ENCODE data around the gene ADRB2.
A peak's percentile ranks its signal among the peaks of the same experiment; 100 is the strongest.

The ADRB2 gene

DNA sequence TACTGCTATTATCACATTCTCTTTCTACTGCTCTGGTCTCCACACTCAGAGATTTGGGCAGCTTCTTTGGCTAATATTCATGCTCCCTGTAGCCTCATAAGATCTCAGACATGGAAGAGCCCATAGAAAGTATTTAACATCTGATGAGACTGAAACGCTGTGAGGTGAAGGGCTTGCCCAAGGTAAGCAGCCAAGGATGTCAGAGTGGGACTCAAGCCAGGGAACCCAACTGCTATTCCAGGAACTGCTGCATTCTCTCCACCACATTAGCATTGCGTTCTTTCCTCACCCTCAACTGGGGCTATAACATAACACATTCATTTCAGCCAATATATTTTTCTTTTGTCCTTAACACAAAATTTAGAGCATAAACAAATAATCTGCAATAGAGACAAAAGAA lies 3.8 kb downstream of the ADRB2 start:
- Mint-ChIP-seq H3K4me3 (no peak overlapping the region), H3K27me3 (no peaks in the 10 kb centered on the region), H3K27ac (no peak overlapping the region), H3K9me3 (no peaks in the 10 kb centered on the region), H3K36me3 (no peaks in the 10 kb centered on the region), H3K4me1 (peaks cover 68 to 92% of the 10 kb centered on the region in 2 donors)
- no peak for ATAC-seq (replicated peaks)
- no peak for DNase-seq

DNA sequence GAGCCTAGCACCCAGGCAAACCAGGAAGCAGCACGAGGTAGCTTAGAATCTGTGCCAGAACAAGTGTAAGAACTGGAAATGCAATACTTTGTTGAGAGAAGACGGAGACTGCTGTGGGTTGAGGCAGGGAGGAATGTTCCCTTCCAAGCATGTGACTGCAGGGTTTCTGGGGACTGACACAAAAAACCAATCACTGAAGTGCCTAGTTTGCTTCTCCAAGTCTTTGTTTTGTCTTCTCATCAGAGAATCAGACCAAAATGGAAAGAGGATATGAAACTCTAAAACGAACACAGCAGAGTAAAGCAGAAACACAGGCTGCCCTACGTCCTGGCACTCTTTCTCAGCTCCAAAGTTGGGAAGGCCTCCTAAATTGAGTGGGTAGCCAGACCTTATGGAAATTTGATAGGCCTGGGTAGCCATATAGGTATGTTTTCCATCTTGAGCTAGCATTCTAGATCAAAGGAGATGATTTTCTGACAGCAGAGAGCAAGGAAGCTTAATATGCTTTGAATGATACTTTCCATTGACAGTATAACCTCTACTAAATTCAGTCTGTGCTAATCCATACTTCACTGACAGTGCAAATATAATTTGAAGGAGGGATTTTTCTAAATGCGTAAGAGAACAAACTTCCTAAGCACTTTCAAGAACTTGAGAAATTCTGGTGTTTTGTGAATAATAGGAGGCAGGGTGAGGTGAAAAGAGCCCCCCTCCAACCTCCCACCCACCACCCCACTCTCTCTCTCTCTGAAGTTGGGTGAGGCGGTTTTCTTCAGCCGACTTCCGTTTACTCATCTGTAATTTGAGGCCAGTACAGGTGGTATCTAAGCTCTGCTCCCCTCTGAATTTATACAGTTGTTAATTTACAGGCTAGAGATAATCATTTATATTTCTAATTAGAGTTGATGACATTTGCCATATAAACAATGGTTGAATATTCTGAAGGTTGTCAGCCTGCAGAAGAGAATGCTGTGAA lies 5.5 kb downstream of the ADRB2 start:
- no peak for DNase-seq
- Mint-ChIP-seq H3K4me3 (peak overlapping the region; percentile 16 to 59), H3K4me1 (peaks cover 70 to 88% of the 10 kb centered on the region in 2 donors), H3K9me3 (no peaks in the 10 kb centered on the region), H3K27me3 (no peaks in the 10 kb centered on the region), H3K36me3 (no peaks in the 10 kb centered on the region), H3K27ac (peak overlapping the region; percentile 94)
- ATAC-seq (replicated peaks), result peak; percentile 85 to 86

DNA sequence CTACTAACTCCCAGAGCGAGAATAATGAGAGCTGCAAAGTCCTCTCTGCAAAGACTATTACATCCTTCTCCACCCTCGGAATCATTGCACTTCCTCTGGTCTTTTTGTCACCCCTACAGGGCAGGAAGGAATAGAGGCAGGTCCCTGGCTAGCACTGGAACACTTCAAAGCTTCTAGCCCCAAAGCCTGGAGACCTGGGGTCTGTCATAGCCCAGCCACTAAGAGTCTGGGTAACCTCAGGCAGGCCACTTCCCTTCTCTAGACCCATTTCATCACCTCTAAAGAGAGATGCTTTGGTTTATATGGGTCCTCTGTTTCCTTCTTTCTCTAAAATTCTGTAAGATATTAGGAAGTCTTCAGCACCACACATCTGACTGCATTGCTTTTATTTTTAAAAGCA lies 6.7 kb downstream of the ADRB2 start:
- Mint-ChIP-seq H3K9me3 (peaks cover 0 to 6% of the 10 kb centered on the region in 2 donors), H3K4me3 (no peak overlapping the region), H3K27ac (no peak overlapping the region), H3K36me3 (peaks cover 0 to 5% of the 10 kb centered on the region in 2 donors), H3K27me3 (no peaks in the 10 kb centered on the region), H3K4me1 (peaks cover 68 to 86% of the 10 kb centered on the region in 2 donors)
- ATAC-seq (replicated peaks) (no peak), DNase-seq (no peak)

DNA sequence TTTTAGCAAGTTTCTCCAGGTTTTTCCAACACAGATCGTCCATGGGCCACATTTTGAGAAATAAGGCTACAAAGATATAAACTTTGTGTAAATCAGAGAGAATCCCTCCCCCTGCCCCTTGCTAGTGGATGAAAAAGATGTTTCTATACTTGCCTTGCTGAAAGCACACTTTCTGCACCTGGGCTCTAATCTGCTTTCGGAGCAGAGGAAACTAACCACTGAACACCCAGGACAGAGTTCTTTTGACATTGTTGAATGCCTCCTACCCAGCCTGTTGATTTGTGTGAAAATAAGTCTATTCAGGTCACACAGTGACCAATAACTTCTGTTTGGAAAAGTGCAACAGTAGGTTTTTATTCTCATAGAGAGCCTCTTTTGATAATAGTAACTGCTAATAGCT lies 7.5 kb downstream of the ADRB2 start:
- Mint-ChIP-seq H3K9me3 (peaks cover 0 to 6% of the 10 kb centered on the region in 2 donors), H3K27ac (peak overlapping the region; percentile 7), H3K36me3 (peaks cover 0 to 5% of the 10 kb centered on the region in 2 donors), H3K4me1 (peaks cover 61 to 82% of the 10 kb centered on the region in 2 donors), H3K27me3 (no peaks in the 10 kb centered on the region), H3K4me3 (no peak overlapping the region)
- no peak for ATAC-seq (replicated peaks)
- DNase-seq, result no peak

DNA sequence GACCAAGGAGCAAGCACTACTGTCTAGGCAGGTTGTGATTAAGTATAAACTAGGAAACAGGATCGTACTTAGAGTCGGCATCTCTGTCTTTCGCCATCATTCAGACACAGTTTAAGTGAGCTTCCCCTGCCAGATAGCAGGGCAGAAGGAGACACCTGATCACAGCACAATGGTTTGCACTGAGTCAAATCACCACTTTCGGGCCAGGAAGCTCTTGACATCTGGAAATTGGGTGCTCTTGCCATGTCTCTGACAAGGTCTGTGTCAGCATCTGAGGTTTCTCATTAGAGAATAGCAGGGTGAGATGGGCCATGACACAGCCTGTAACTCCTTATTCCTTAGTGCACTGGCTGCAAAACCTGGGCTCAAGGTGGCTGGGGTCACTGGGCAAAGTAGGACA lies 8.3 kb downstream of the ADRB2 start:
- peak; percentile 41 to 45 for ATAC-seq (replicated peaks)
- Mint-ChIP-seq H3K9me3 (peaks cover 0 to 6% of the 10 kb centered on the region in 2 donors), H3K27ac (peak overlapping the region; percentile 78), H3K36me3 (peaks cover 0 to 5% of the 10 kb centered on the region in 2 donors), H3K4me3 (no peak overlapping the region), H3K4me1 (peaks cover 54 to 76% of the 10 kb centered on the region in 2 donors), H3K27me3 (no peaks in the 10 kb centered on the region)
- DNase-seq, result no peak

DNA sequence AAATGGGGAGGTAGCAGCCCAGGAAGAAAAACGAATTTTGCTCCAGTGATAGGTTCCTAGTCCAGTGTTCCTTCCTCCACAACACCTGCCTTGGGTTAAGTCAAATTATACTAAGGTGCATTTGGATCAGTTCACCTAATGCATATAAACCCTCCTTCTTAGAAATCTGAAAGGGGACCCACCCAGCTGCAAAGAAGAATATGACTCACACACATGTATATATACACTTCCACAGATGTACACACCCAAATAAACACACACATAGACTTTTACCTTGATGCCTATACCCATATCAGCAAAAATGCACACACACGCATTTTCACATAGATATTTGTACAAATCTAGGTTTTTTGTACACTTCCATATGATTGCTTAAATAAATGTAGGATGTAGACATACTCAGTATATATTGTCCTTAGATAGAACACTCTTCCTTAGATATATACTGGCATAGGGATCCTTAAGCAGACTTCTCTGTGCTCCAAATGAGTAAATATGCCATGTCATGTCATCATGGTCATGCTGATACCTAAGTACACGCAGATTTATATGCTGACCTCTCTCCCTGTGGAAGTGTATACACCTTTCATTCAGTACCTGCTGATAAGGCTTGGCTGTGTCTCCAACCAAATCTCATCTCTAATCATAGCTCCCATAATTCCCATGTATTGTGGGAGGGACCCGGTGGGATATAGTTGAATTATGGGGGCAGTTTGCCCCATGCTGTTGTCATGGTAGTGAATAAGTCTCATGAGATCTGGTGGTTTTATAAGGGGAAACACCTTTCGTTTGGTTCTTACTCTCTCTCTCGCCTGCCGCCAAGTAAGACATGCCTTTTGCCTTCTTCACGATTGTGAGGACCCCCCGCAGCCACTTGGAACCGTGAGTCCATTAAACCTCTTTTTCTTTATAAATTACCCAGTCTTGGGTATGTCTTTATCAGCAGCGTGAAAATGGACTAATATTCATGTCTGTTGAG lies 10.2 kb downstream of the ADRB2 start:
- Mint-ChIP-seq H3K36me3 (peaks cover 0 to 5% of the 10 kb centered on the region in 2 donors), H3K27ac (no peak overlapping the region), H3K27me3 (no peaks in the 10 kb centered on the region), H3K4me1 (peaks cover 45 to 65% of the 10 kb centered on the region in 2 donors), H3K9me3 (peaks cover 0 to 6% of the 10 kb centered on the region in 2 donors), H3K4me3 (no peak overlapping the region)
- ATAC-seq (replicated peaks) (peak; percentile 58 to 63), DNase-seq (no peak)

DNA sequence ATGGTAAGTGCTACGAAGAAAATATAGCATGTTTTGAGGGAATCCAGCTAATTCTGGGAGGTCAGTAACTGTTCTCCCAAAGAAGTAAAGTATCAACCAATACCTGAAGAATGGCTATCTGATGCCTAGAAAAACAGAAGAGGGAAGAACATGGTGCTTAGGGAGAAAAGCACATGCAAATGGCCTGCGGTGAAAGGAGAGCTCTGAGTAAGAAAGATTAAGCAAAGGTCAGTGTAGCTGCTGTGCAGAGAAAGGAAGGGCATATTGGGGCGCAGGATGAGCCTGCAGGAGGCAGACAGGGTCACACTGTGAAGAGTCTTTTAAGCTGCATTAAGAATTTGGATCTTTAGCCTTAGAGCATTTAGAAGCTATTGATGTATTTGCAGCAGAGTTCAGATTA lies 11.0 kb downstream of the ADRB2 start:
- Mint-ChIP-seq H3K27me3 (no peaks in the 10 kb centered on the region), H3K27ac (no peak overlapping the region), H3K36me3 (peaks cover 0 to 5% of the 10 kb centered on the region in 2 donors), H3K4me1 (peaks cover 43 to 57% of the 10 kb centered on the region in 2 donors), H3K9me3 (peaks cover 0 to 6% of the 10 kb centered on the region in 2 donors), H3K4me3 (no peak overlapping the region)
- no peak for DNase-seq
- ATAC-seq (replicated peaks), result peak; percentile 37 to 40

DNA sequence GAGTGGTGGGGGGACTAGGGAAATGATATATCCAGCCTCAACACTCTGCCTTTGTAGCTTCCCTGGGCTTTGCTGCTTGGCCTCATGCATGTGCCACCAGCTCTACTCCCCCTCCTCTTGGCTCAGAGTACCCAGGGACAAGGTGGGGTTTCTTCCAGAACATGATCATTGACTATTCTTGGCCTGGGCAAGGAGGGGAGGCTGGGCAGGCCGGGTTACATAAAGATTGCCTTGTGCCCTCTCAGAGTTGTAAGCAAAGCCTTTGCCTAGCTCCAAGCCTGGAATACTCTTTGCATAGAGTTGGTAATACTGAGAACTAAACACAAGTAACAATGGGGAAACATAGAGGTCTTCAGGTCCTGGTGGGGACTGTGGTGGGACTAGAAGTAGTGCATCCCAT lies 11.9 kb downstream of the ADRB2 start:
- ATAC-seq (replicated peaks), result no peak
- no peak for DNase-seq
- H3K4me3 Mint-ChIP-seq, result no peak overlapping the region
- H3K9me3 Mint-ChIP-seq, result peaks cover 0 to 6% of the 10 kb centered on the region in 2 donors
- no peak overlapping the region for H3K27ac Mint-ChIP-seq
- peaks cover 0 to 5% of the 10 kb centered on the region in 2 donors for H3K36me3 Mint-ChIP-seq
- H3K27me3 Mint-ChIP-seq, result no peaks in the 10 kb centered on the region
- peaks cover 36 to 47% of the 10 kb centered on the region in 2 donors for H3K4me1 Mint-ChIP-seq

DNA sequence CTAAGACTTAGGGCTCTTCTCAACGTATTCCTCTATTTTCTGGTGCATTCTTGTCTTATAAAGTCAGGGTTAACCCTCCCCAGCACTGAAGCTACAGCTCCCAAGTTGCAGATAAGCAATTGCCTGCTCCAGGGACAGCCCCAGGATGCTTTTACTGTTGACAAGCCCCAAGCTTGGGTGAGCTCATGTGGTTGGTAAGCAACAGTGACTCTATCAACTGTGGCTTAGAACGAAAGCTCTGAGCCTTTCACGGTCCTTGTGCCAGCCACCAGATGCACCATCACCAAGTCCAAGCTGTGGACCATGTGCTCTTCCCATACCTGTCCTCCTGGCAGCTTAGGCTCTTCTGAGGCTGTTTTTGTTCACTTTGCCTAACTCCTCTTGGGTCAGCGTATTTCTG lies 13.5 kb downstream of the ADRB2 start:
- Mint-ChIP-seq H3K36me3 (peaks cover 0 to 5% of the 10 kb centered on the region in 2 donors), H3K27me3 (no peaks in the 10 kb centered on the region), H3K4me1 (peaks cover 25 to 38% of the 10 kb centered on the region in 2 donors)

DNA sequence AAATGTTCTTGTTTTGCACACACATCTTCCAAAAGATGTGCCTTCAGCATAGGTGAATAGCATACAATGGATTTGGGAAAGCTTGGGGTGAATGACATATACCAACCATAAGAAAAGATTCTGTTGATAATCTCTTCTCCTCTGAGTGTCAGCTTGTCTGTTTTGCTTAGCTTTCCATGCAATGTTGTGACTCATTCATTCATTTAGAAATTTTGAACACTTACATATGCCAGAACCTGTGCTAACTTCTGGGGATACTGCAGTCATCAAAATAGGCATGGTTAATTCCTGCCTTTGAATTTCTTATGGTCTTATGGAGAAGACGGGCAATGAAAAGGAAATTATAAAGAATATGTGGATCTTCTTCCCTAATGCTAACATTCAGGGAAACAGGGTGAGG lies 14.1 kb downstream of the ADRB2 start:
- peaks cover 23 to 38% of the 10 kb centered on the region in 2 donors for H3K4me1 Mint-ChIP-seq
- no peak overlapping the region for H3K4me3 Mint-ChIP-seq
- ATAC-seq (replicated peaks) (no peak), DNase-seq (no peak)
- H3K27ac Mint-ChIP-seq, result no peak overlapping the region
- peaks cover 0 to 5% of the 10 kb centered on the region in 2 donors for H3K36me3 Mint-ChIP-seq
- H3K9me3 Mint-ChIP-seq, result peaks cover 0 to 6% of the 10 kb centered on the region in 2 donors
- no peaks in the 10 kb centered on the region for H3K27me3 Mint-ChIP-seq

More for the DNA sequence above, 13.5 kb downstream of the ADRB2 start:
- Mint-ChIP-seq H3K27ac (no peak overlapping the region), H3K9me3 (peaks cover 0 to 6% of the 10 kb centered on the region in 2 donors), H3K4me3 (no peak overlapping the region)
- DNase-seq, result no peak
- peak; percentile 76 to 83 for ATAC-seq (replicated peaks)

DNA sequence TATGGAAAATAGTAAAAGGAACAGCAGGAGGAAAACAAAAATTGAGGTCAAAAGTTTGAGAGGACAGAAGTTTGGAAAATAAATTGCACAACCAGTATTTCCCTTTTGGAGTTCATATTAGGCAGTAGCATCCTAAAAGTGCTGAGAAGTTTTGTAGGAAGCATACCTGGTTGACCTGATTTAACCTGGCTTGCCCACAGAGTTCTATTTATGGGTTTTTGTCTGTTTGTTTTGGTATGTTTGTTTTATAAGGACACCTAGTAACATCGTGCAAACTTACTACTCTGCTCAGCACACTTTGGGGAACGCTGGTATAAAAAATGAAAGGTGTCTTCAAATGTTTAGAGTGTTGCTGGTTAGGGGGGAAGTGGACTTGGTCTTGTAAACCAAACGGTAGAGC lies 15.1 kb downstream of the ADRB2 start:
- Mint-ChIP-seq H3K9me3 (peaks cover 0 to 6% of the 10 kb centered on the region in 2 donors), H3K4me1 (peaks cover 19 to 33% of the 10 kb centered on the region in 2 donors), H3K27me3 (no peaks in the 10 kb centered on the region), H3K27ac (no peak overlapping the region), H3K4me3 (no peak overlapping the region), H3K36me3 (peaks cover 0 to 5% of the 10 kb centered on the region in 2 donors)
- no peak for DNase-seq
- no peak for ATAC-seq (replicated peaks)

DNA sequence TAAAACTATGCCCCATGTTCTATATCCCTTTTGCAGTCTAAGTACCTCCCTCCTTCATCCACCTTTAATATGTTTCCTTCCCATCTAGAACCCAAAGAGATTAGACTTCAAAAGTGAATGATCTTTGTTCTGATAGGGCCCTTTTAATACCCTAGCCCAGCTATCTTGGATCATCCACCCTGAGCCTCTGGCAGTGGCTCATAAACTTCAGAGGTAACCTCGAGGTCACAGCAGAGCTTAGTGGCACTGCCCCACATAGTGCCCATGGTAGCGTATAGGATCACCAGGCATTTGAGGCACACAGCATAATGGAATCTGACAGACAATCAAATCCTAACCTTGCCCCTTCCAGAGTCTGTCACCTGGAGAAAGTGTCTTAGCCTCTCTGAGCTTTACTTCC lies 15.8 kb downstream of the ADRB2 start:
- no peak for DNase-seq
- Mint-ChIP-seq H3K4me3 (no peak overlapping the region), H3K27me3 (no peaks in the 10 kb centered on the region), H3K36me3 (peaks cover 0 to 4% of the 10 kb centered on the region in 2 donors), H3K4me1 (peaks cover 13 to 26% of the 10 kb centered on the region in 2 donors), H3K9me3 (peaks cover 0 to 4% of the 10 kb centered on the region in 2 donors), H3K27ac (no peak overlapping the region)
- no peak for ATAC-seq (replicated peaks)

DNA sequence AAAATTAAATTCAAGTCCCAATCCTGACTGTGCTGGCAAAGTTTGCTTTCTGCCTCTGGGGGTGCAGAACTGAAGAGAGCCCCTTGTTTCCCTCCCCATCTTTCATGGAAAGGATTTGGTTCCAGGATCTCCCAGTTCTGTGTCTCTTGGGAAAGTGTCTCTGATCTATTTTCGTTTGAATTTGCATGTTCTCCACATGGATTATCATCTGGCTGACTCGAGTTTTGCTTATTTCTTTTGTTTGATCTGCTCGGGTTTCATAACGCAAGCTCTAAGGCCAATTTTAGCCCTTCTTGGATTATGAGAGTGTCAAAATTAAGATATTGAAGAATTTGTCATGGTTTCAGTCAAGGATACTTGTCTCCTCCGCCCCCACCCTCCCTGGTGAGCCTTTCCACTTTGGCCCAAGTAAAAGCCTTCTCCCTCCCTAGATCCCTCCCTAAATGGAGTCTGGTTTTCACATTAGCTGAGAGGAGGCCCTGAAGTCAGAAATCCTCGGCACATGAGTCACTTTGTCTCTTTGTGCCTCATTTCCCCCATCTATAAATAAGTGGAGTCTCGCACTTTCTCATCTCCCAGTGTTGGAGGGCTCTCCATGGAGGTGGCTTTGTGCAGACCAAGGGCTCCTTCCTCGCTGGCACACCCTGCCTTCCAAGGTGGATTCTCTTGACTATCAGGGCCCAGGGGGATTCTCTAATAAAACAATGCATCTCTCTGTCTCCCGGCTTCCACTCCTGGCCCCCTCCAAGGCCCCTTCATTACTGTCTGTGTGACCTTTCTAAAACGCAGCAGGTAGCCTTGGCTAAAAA lies 17.3 kb downstream of the ADRB2 start:
- DNase-seq (no peak), ATAC-seq (replicated peaks) (no peak)
- Mint-ChIP-seq H3K27me3 (no peaks in the 10 kb centered on the region), H3K36me3 (peaks cover 4% of the 10 kb centered on the region in 2 donors), H3K4me3 (no peak overlapping the region), H3K4me1 (peaks cover 13 to 26% of the 10 kb centered on the region in 2 donors), H3K9me3 (peaks cover 4 to 5% of the 10 kb centered on the region in 2 donors), H3K27ac (no peak overlapping the region)
